ENCODE data around the gene TMEM69.
"Not testable (repeated sequence)": the region's sequence is repeated elsewhere in the genome, so short reads cannot be mapped to it uniquely, and the experiment has no call there.

The TMEM69 gene

GRCh38 chr1:45669859-45670655 is 17.9 kb upstream of the TMEM69 start:
- no peak for TF ChIP-seq EZH2 (IDR thresholded peaks at IDR 0.05; ENCODE audit: borderline replicate concordance, low read length)
- no peak for TF ChIP-seq CTCF (IDR thresholded peaks at IDR 0.05; ENCODE audit: low read length)
- Histone ChIP-seq H3K4me2 (ENCODE audit: low read length) (no peak overlapping the region), H4K20me1 (ENCODE audit: insufficient read depth, low read length) (no peaks in the 10 kb centered on the region)

GRCh38 chr1:45673956-45674355 is 14.0 kb upstream of the TMEM69 start:
- Histone ChIP-seq H4K20me1 (ENCODE audit: insufficient read depth, low read length) (no peaks in the 10 kb centered on the region), H3K9me2 (ENCODE audit: low read depth, low read length) (no peaks in the 10 kb centered on the region), H3K9ac (ENCODE audit: low read length) (no peak overlapping the region), H3K9me3 (ENCODE audit: low read length) (no peaks in the 10 kb centered on the region), H3K27ac (ENCODE audit: low read depth, low read length, poor library complexity, severe bottlenecking) (no peak overlapping the region), H3K27me3 (ENCODE audit: insufficient read depth, low read length) (no peaks in the 10 kb centered on the region), H3F3A (ENCODE audit: insufficient read depth, low read length) (no peaks in the 10 kb centered on the region), H3K79me2 (ENCODE audit: insufficient read depth, low read length) (peaks cover 97% of the 10 kb centered on the region), H3K4me3 (ENCODE audit: low read depth, low read length, poor library complexity, severe bottlenecking) (no peak overlapping the region), H3K36me3 (ENCODE audit: insufficient read depth, low read length) (peaks cover 28% of the 10 kb centered on the region), H3K4me1 (ENCODE audit: insufficient read depth, low read length, severe bottlenecking) (peaks cover 14% of the 10 kb centered on the region), H2AFZ (ENCODE audit: low read length) (no peak overlapping the region), H3K4me2 (ENCODE audit: low read length) (no peak overlapping the region)
- TF ChIP-seq CTCF (IDR thresholded peaks at IDR 0.05; ENCODE audit: low read length) (no peak), EZH2 (IDR thresholded peaks at IDR 0.05; ENCODE audit: borderline replicate concordance, low read length) (no peak)

More at GRCh38 chr1:45669859-45670655, 17.9 kb upstream of the TMEM69 start:
- H3K9me2 ChIP-seq (ENCODE audit: low read depth, low read length): no peaks in the 10 kb centered on the region
- H3K79me2 ChIP-seq (ENCODE audit: insufficient read depth, low read length): peaks cover 99% of the 10 kb centered on the region
- no peak overlapping the region for H3K27ac ChIP-seq (ENCODE audit: low read depth, low read length, poor library complexity, severe bottlenecking)
- H3K36me3 ChIP-seq (ENCODE audit: insufficient read depth, low read length): peaks cover 28% of the 10 kb centered on the region
- H3K9ac ChIP-seq (ENCODE audit: low read length): no peak overlapping the region
- H3K4me1 ChIP-seq (ENCODE audit: insufficient read depth, low read length, severe bottlenecking): peaks cover 7% of the 10 kb centered on the region
- H3K9me3 ChIP-seq (ENCODE audit: low read length): no peaks in the 10 kb centered on the region
- H2AFZ ChIP-seq (ENCODE audit: low read length): no peak overlapping the region
- no peaks in the 10 kb centered on the region for H3K27me3 ChIP-seq (ENCODE audit: insufficient read depth, low read length)
- H3F3A ChIP-seq (ENCODE audit: insufficient read depth, low read length): no peaks in the 10 kb centered on the region
- no peak overlapping the region for H3K4me3 ChIP-seq (ENCODE audit: low read depth, low read length, poor library complexity, severe bottlenecking)

- Histone ChIP-seq H3K79me2 (ENCODE audit: insufficient read depth, low read length) (peaks cover 97% of the 10 kb centered on the region), H4K20me1 (ENCODE audit: insufficient read depth, low read length) (no peaks in the 10 kb centered on the region), H3K4me3 (ENCODE audit: low read depth, low read length, poor library complexity, severe bottlenecking) (no peak overlapping the region), H3K9ac (ENCODE audit: low read length) (no peak overlapping the region), H3K4me1 (ENCODE audit: insufficient read depth, low read length, severe bottlenecking) (peaks cover 19% of the 10 kb centered on the region), H3F3A (ENCODE audit: insufficient read depth, low read length) (no peaks in the 10 kb centered on the region), H3K36me3 (ENCODE audit: insufficient read depth, low read length) (peaks cover 25% of the 10 kb centered on the region), H3K4me2 (ENCODE audit: low read length) (no peak overlapping the region), H3K9me3 (ENCODE audit: low read length) (no peaks in the 10 kb centered on the region), H3K27me3 (ENCODE audit: insufficient read depth, low read length) (no peaks in the 10 kb centered on the region), H2AFZ (ENCODE audit: low read length) (no peak overlapping the region), H3K9me2 (ENCODE audit: low read depth, low read length) (no peaks in the 10 kb centered on the region), H3K27ac (ENCODE audit: low read depth, low read length, poor library complexity, severe bottlenecking) (no peak overlapping the region)
- TF ChIP-seq CTCF (IDR thresholded peaks at IDR 0.05; ENCODE audit: low read length) (no peak), EZH2 (IDR thresholded peaks at IDR 0.05; ENCODE audit: borderline replicate concordance, low read length) (no peak)
Observed at GRCh38 chr1:45674478-45674877, 13.5 kb upstream of the TMEM69 start.

- H3K9me2 ChIP-seq (ENCODE audit: low read depth, low read length); H4K20me1 ChIP-seq (ENCODE audit: insufficient read depth, low read length); H3K9ac ChIP-seq (ENCODE audit: low read length); H3K4me2 ChIP-seq (ENCODE audit: low read length); H3K9me3 ChIP-seq (ENCODE audit: low read length); H3F3A ChIP-seq (ENCODE audit: insufficient read depth, low read length); H3K4me3 ChIP-seq (ENCODE audit: low read depth, low read length, poor library complexity, severe bottlenecking); H3K27me3 ChIP-seq (ENCODE audit: insufficient read depth, low read length); H2AFZ ChIP-seq (ENCODE audit: low read length); H3K27ac ChIP-seq (ENCODE audit: low read depth, low read length, poor library complexity, severe bottlenecking): not testable (repeated sequence)
- Histone ChIP-seq H3K36me3 (ENCODE audit: insufficient read depth, low read length) (peaks cover 15% of the 10 kb centered on the region; the same call in 1 of the 2 replicates), H3K79me2 (ENCODE audit: insufficient read depth, low read length) (peaks cover 98% of the 10 kb centered on the region), H3K4me1 (ENCODE audit: insufficient read depth, low read length, severe bottlenecking) (peaks cover 37% of the 10 kb centered on the region)
Observed at GRCh38 chr1:45676553-45676952, 11.4 kb upstream of the TMEM69 start.
